Psoas muscle (tissue), 8 donors: ENCODE measurements around the gene TPPP. TPM values are rescaled to one million over a fixed set of nuclear protein-coding genes. Genes with fewer than 3 reads are reported as not detected.

Experiments
- ATAC-seq, 4 donors: fragments of 200-7000 bp; cut with Tn5 transposase; one replicate each; pipeline ENCODE4 v1.9.1; 2020; ENCODE audit warnings: moderate library complexity in 3 of 4, mild to moderate bottlenecking in 2 of 4
- DNase-seq, 2 donors: peaks; one replicate each; pipeline ENCODE4 v3.0.0-alpha.2; 2020
- H3K27ac ChIP-seq: fragments of 200-600 bp; one replicate; pipeline ENCODE4 v1.8.0; 2022
- H3K27me3 ChIP-seq, 3 donors: fragments of 200-600 bp in 1 of 3; one replicate each; pipeline versions ENCODE4 v1.6.1 to v1.8.0; 2013 to 2022; ENCODE audit warnings: low read length in 2 of 3, mild to moderate bottlenecking in 2 of 3, moderate library complexity in 1 of 3; ENCODE audit not compliant: insufficient read depth in 3 of 3
- H3K36me3 ChIP-seq, 2 donors: fragments of 200-600 bp in 1 of 2; one replicate each; pipeline versions ENCODE4 v1.6.1 to v1.8.0; 2013 to 2022; ENCODE audit warnings: low read depth in 1 of 2, mild to moderate bottlenecking in 1 of 2, moderate library complexity in 1 of 2; ENCODE audit not compliant: insufficient read depth in 1 of 2
- H3K4me1 ChIP-seq: fragments of 200-600 bp; one replicate; pipeline ENCODE4 v1.8.0; 2022
- H3K4me3 ChIP-seq: fragments of 200-600 bp; one replicate; pipeline ENCODE4 v1.8.0; 2022; ENCODE audit warnings: mild to moderate bottlenecking
- H3K9me3 ChIP-seq: fragments of 200-600 bp; one replicate; pipeline ENCODE4 v1.8.0; 2022
- WGBS, 3 donors: extraction: QIAGEN DNeasy Blood & Tissue Kit; methylation state at CpG; one replicate each; pipeline versions ENCODE4 v1.1.6 to v1.1.7; 2013; 5-methylcytosine and 5-hydroxymethylcytosine counted together
- intact Hi-C, 2 donors: fragments of 100-400 bp; cut with DNase I; formaldehyde crosslinking; loops; one replicate each; pipeline versions ENCODE4 v1.11.0 to v1.14.2; 2022
- polyA plus RNA-seq, 3 donors: library from polyadenylated mRNA; stranded (reverse); fragments of 200-250 nt; gene quantifications; one replicate each; pipeline ENCODE4 v1.2.3, GENCODE V29; 2013
- total RNA-seq, 4 donors: library from RNA; stranded (reverse); fragmentation: NEBNext Ultra II Directional in 2 of 4; extraction: Animal tissue kit (Norgen Biotek cat#: 25700) in 2 of 4; gene quantifications; one replicate each; pipeline versions ENCODE4 v1.2.1 to v1.2.4, GENCODE V29; 2021 to 2023
- TF ChIP-seq, protein P1 (sequence below): fragments of 200-600 bp; IDR thresholded peaks from one replicate; pipeline ENCODE4 v1.8.0; 2022; ENCODE audit warnings: antibody characterized with exemption
- donor health status: healthy with polysubstance abuse.
- donor health status: DM: no; HTN: no; CAD: no; lungs with moderate emphysema.
- donor health status: Bipolar disorder and iron deficiency.
- donor health status: healthy.
- donor health status: DM: yes; HTN: yes; CAD: no.
- donor health status: DM: no; HTN: no; CAD: no.
- donor health status: DM: no; HTN: no; CAD: no.
- donor health status: DM: yes; HTN: yes; CAD: no.

TPPP gene
- total and polyA plus RNA-seq, 7 donors, result 1.8 to 11.0 (median 3.3) TPM

DNA sequence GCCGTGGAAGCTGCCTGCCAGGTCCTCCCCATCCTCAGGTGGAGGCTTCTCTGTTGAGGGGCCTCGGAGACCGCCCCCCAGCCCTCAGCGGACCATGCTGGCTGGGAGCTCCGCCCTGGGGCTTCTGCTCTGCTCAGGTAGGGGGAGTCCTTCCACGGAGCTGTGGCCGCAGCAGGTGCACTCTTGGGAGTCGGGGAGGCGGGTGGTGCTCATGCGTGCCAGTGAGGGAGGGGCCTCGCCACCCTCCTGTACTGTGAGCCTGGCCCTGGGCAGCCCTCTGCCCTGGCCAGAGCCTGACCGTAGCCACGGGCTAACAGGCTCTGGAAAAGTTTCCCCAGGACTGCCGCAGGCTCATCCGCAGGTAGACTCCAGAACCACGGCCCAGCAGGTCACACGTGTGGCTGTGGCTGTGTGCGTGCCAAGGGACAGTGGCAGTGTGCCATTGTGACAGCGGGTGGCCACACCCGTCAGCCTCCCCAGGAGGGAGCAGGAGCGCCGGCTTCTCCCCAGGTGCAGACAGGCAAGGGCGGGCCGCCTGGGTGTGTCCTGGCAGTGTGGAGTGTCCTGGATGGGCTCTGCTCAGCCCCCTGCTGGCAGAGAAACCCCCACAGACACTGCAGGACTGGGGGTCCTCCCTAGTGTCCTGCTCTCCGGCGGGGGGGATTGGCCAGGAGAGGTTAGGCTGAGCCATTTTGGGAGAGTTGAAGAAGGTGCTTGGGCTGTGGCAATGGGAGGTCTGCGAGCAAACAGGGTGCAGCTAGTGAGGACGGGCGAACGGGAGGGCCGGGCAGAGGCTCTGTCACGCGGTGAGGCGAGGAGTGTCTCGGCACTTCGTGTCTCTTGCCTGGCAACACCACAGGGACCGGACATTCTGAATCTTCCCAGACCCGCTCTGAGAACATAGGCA lies 29.5 kb downstream of the TPPP start:
- no peak overlapping the region for H3K27ac ChIP-seq
- TF ChIP-seq, protein P1, sequence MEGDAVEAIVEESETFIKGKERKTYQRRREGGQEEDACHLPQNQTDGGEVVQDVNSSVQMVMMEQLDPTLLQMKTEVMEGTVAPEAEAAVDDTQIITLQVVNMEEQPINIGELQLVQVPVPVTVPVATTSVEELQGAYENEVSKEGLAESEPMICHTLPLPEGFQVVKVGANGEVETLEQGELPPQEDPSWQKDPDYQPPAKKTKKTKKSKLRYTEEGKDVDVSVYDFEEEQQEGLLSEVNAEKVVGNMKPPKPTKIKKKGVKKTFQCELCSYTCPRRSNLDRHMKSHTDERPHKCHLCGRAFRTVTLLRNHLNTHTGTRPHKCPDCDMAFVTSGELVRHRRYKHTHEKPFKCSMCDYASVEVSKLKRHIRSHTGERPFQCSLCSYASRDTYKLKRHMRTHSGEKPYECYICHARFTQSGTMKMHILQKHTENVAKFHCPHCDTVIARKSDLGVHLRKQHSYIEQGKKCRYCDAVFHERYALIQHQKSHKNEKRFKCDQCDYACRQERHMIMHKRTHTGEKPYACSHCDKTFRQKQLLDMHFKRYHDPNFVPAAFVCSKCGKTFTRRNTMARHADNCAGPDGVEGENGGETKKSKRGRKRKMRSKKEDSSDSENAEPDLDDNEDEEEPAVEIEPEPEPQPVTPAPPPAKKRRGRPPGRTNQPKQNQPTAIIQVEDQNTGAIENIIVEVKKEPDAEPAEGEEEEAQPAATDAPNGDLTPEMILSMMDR, result no peak
- no peaks in the 10 kb centered on the region for H3K9me3 ChIP-seq
- WGBS, 3 donors, result 89 to 91% (median 89%) methylated on average over 36 to 38 of the region's 38 CpGs
- H3K4me3 ChIP-seq, result no peak overlapping the region
- no peaks in the 10 kb centered on the region for H3K4me1 ChIP-seq
- peaks cover 0 to 42% of the 10 kb centered on the region in 2 donors for H3K36me3 ChIP-seq
- no peaks in the 10 kb centered on the region for H3K27me3 ChIP-seq
- intact Hi-C loops, result no loop called here
- DNase-seq (peak in 1 of 2 donors; percentile 38), ATAC-seq (peak in 1 of 4 donors; percentile 19)

DNA sequence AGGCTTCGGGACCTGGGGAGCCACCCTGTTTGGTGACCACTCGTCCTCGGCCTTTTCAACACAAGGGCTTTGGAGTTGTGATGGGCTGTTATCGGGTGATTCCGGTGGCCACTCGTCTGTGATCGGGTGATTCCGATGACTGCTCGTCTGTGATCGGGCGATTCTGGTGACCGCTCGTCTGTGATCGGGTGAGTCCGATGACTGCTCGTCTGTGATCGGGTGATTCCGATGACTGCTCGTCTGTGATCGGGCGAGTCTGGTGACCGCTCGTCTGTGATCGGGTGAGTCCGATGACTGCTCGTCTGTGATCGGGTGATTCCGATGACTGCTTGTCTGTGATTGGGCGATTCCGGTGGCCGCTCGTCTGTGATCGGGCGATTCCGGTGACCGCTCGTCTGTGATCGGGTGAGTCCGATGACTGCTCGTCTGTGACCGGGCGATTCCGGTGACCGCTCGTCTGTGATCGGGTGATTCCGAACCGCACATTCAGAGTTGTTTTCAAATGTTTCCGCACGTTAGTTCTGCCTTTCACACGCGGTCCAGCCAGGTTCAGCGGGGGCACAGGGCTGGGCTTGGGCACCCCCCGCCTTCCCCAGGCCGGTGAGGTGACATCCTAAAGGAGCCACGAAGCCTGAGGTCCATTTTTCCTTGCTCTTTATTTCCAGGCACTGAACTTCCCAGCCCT lies 30.3 kb downstream of the TPPP start:
- H3K4me1 ChIP-seq, result no peaks in the 10 kb centered on the region
- intact Hi-C loops, result no loop called here
- no peaks in the 10 kb centered on the region for H3K9me3 ChIP-seq
- peaks cover 0 to 42% of the 10 kb centered on the region in 2 donors for H3K36me3 ChIP-seq
- no peak overlapping the region for H3K27ac ChIP-seq
- no peak overlapping the region for H3K4me3 ChIP-seq
- ATAC-seq, result no peak
- DNase-seq, result peak; percentile 5 to 46
- 94 to 98% (median 98%) methylated on average over 56 of the region's 56 CpGs for WGBS, 3 donors
- TF ChIP-seq, protein P1, result no peak
- no peaks in the 10 kb centered on the region for H3K27me3 ChIP-seq

DNA sequence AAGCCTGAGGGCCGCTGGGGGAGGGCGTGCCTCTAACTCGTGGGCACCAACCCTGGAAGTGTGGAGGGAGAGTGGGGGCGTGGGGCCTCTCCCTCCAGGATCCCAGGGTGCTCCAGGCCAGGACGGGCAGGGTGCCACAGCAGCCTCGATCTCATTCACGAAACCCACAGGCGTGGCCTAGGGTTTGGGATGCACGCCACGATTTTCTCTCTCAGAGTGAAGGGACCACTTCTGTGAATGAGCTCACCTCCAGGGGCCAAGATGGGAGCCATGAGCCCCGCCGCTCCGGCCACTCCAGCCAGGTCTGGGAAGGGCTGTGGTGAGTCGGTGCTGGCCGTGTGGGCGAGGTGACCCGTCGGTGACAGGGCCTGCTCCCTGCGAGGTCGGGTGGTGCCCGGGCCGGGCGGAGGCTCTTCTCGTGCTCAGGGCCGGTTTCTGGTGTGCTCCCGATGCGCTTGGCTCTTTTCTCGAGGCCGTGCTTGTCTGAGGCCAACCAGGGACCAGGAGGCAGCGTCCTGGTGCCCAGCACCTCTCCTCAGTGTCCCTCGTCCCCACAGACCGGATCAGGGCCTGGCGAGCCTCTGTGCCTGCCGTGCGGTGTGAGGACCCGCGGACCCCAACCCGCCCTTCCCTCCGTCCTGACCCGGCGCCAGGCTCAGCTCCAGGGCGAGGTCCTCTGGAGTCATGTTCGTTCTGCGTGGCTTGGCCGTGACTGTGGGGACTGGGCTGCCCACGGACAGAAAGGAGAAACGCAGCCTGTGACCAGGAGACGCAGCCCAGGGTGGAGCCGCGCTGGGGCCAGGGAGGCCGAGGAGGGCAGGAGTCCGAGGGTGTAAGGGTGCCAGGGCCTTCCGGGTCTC lies 31.0 kb downstream of the TPPP start:
- ATAC-seq (no peak), DNase-seq (peak; percentile 9 to 35)
- intact Hi-C loops, result no loop called here
- 97 to 98% (median 97%) methylated on average over 52 to 53 of the region's 53 CpGs for WGBS, 3 donors
- H3K4me3 ChIP-seq, result no peak overlapping the region
- no peak overlapping the region for H3K27ac ChIP-seq
- no peaks in the 10 kb centered on the region for H3K4me1 ChIP-seq
- H3K9me3 ChIP-seq, result no peaks in the 10 kb centered on the region
- H3K27me3 ChIP-seq, result no peaks in the 10 kb centered on the region
- TF ChIP-seq, protein P1, result no peak
- H3K36me3 ChIP-seq, result peaks cover 0 to 42% of the 10 kb centered on the region in 2 donors

DNA sequence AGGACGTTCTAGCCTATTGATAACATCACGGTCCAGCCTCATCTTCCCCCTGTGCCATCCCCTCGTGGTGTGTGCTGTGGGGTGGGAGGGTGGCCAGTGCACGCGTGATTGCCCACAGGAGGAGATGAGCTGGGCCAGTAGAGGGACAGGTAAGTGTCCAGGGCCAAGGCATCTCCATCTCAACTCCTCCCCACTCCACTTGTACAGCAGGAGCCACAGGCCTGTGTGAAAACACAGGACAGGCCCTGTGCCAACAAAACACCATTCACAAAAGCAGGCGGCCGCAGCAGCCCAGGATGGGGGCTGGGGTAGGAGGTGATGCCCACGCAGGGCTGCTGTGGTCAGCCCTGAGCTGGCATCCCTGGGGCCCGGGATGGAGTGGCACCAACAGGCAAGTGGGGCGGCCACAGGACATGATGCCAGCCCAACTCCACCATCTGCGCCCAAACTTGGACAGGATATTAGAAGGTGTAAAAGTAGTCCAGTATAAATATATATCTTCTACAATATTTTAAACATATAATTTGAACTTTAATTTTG lies 32.6 kb downstream of the TPPP start:
- Histone ChIP-seq H3K4me3 (no peak overlapping the region), H3K9me3 (no peaks in the 10 kb centered on the region), H3K4me1 (no peaks in the 10 kb centered on the region), H3K36me3 (peaks cover 0 to 42% of the 10 kb centered on the region in 2 donors), H3K27ac (no peak overlapping the region), H3K27me3 (no peaks in the 10 kb centered on the region)
- 97% methylated on average over 11 of the region's 11 CpGs for WGBS, 3 donors
- TF ChIP-seq, protein P1, result no peak
- ATAC-seq (no peak), DNase-seq (no peak)
- intact Hi-C loops, result no loop called here
